ENCODE measurements around the gene EBLN1.

The EBLN1 gene

GRCh38 chr10:22217842-22218241 lies at the start of gene EBLN1:
TSS of gene EBLN1 (minus strand) at chr10:22218015. CDS start at chr10:22209983, 8,032 bp downstream.
- no peak for DNase-seq

DNA sequence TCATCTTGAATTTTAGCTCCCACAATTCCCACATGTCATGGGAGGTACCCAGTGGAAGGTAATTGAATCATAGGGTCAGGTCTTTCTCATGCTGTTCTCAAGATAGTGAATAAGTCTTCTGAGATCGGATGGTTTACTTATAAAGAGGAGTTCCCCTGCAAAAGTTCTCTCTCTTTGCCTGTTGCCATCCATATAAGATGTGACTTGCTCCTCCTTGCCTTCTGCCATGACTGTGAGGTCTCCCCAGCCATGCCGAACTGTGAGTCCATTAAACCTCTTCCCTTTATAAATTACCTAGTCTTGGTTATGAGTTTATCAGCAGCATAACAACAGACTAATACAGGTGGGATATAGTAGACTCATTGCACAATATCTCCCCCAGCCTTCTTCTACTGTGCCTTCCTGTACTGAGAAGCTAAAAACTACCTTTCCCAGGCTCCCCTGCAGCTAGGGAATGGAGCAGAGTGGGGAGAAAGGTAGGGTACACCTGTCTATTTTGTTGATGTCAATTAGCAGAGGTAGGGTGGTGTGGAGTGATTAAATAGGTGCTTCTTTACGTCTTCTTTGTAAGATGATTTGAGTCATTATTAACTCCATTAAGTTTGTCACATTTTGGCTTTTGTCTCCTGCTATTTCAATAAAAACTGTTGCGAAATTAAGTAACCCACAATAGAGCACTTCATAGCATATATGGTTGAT lies 48.2 kb upstream of the EBLN1 start:
- DNase-seq = no peak

DNA sequence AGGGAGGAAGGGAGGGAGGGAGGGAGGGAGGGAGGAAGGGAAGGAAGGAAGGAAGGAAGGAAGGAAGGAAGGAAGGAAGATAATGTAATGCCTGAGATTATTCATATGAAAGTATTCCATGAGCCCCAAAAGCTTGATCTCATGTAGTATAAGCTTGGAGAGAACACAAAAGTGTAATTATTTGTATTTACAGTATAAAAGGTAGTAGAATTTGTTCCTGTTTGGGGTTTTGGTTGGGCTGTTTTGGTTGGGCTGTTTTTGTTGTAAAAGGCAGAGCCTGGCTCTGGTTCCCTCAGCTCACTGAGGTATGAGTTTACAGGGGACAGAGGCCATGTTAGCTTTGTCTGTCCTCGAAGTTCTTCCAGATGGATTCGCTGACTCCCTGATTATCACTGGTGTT lies 45.3 kb upstream of the EBLN1 start:
- DNase-seq = no peak

DNA sequence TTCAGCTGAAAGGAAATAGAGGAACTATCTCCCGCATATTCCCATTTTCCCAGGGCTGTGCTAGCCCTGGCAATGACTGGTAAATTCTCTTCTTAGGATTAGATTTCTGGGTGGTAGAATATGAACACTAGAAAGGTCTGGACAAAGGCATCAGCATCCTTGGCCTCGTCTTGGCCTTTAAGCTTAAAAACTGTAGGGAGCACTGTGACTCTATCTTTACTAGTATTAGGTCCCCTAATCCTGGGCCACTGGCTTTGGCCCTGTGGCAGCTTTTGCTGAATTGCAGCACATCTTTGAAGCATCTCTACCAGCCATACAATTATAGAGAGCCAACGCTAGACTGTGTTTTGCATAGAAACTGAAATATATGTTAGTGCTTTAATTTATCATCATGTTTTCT lies 41.5 kb upstream of the EBLN1 start:
- DNase-seq = peak; percentile 47

- DNase-seq = no peak
These were observed 40.7 kb upstream of the EBLN1 start for GRCh38 chr10:22258471-22258870.

DNA sequence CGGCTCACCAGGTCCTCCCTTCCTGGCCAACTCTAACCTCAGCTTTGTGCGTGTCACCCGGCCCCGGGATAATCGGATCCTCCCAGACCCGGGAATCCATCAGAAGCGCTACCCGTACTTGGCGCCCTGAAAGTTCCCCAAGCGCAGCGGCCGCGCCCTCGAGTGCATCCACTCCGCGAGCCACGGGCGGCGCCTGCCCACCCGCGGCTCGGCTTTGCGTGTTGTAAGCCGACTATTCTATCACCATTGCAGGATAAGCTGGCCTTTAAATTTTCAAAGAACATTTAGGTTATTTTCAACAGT lies 35.7 kb upstream of the EBLN1 start:
- peak; percentile 60 for DNase-seq

DNA sequence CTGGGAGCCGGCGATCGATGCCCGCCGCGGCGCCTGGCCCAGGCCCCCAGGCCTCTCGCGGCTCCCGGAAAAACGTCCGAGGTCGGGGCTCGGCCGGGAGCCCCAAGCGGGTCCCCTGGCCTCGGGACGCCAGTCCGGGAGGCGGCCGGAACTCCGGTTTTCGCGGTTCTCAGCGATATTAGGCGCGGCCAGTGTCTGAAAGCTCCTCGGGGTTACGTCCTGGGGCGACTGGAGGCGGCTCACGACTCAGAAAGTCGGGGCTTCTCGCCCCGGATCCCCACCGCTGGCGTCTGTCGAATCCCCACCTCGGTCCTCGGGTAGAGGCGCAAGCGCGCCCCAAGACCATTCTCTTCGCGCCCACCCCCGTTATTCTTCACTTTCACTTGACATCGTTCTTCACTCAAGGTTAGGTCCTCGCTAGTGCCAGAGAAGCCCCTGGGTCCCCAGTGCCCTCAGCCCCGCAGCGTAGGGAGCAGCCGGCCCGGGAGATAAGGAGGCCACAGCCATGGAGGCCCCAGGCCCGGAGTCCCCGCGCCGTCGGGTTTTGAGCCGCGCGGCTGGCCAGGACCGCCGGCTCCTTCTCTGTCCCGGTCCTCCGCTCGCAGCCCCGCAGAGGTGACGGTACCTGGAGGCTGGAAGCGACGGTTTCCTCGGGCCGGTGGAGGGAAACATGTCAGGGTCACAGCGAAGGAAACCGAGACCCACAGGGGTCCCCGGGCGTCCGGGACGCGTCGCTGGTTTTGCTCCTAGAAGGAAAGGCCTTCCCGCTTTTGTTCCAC lies 35.2 kb upstream of the EBLN1 start:
- peak; percentile 52 for DNase-seq

GRCh38 chr10:22252224-22252800 lies 34.5 kb upstream of the EBLN1 start:
- DNase-seq = peak; percentile 60

- peak; percentile 76 for DNase-seq
These were observed 34.0 kb upstream of the EBLN1 start for GRCh38 chr10:22251751-22252223.

- DNase-seq = peak; percentile 28
These were observed 33.3 kb upstream of the EBLN1 start for GRCh38 chr10:22250897-22251660.

DNA sequence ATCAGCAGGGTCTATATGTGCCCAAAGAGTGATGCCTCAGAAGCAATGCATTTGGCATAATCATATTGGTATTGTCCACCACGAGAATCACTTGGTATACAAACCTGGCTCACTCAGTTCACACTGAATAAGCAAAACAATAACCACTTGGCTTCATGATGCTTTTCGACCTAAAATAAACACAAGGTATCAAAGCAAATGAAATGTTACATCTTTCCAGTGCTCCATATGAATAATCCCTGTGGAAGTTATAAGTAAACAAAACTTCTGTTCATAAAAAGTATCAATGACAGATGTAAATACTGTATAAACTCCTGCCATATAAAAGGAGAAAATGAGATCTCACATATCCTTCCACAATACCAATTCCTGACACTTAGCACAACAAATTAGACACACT lies 29.8 kb upstream of the EBLN1 start:
- DNase-seq = no peak

- peak; percentile 49 for DNase-seq
These were observed 29.0 kb upstream of the EBLN1 start for GRCh38 chr10:22246680-22247391.

DNA sequence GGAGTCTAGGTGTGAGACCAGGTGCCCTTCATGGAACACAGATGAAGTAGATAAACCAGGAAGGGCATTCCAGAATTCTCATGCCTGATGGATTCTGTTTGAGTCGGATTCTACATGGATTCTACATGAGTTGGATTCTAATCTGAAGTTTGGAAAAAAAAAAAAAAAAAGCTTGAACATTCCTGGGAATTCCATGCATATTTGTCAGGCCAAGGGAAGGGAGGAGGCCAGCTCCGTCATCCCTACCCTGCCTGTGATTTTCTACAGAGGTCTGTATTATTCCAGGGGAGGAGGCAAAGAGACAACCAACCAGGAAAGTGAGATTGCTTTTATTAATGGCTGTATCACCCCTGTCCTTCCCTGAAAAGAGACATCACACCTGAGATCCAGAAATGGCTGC lies 27.8 kb upstream of the EBLN1 start:
- no peak for DNase-seq

DNA sequence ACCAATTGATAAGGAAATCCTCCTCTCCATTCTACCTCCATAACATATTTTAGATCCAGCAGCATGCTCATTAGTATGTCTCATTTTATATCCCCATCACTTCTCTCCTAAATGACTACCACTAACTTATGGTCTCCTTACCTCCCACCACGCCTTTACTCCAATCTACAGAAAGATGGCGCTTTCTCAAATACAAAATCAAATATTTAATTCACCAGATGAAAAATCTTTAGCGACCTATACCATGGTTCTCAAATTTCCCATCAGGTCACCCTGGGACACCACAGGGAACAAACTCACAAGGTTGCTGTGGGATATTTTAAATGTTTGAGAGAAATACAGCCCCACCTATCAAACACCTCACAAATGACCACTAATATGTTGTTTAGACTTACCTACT lies 27.0 kb upstream of the EBLN1 start:
- DNase-seq = no peak

DNA sequence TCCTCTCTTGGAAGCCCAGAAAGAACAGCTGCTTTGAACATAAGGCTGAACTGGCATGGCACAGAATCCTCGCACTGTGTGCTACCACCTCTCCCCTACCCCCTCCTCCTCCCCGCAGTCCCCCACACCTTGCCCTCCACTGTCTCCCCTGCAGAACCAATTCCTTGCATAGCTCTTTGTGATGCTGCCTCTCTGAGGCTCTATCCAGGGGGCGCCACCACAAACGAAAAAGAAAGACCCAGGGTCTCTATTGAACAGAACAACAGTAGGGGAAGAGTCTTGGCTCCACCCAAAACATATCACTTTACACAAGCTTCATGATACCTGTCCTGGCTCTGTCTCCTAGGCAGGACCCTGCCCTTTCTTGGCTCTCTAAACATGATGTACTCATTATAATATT lies 26.2 kb upstream of the EBLN1 start:
- peak; percentile 22 for DNase-seq

GRCh38 chr10:22243321-22243720 lies 25.5 kb upstream of the EBLN1 start:
- DNase-seq = no peak

DNA sequence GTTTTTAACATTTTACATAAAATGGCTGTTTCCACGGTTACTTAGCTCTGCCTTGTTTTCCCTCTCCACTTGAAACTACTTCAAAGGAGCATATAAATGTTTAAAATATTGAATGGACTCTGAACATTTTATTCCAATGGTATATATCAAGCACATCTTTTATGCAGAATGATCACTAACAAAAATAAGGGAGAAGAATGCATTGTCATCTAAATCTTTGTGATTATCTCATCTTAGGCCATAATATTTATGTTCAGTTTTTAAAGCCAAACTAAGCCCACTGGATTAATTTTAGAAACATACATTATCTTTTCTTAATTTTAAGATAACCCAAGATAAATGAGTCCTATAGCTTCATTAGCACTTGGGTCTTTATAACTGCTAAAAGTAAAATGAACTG lies 13.4 kb upstream of the EBLN1 start:
- DNase-seq = no peak

DNA sequence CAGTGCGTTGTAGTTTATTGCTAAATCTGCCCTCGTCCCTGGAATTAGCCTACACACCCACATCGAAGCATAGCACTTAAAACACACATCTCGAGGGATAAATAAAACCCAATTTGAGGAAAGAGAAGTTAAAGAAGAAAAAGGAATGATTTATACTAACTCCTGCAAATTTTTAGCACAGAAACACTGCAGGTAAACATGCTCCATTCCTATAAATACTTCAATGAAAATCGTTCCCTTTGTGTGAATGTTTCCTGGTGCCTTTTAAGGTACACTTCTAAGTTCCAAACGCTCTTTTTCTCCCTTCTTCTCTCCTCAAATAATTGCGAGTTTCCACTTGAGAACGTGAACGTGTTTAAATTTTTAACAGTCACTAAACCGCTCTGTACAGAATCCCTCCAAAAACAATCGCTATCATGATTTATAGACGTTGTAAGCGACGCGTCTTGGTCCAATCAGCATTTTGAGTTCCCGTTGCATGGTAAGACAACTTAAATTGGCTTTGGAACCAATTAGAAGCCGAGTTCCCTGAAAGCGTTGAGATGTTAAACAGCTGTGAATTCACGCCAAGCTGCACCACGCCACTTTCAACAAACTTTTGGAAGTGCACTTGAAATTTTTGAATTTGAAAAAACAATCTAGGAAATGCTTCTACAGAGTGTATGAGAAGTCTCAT lies 12.5 kb upstream of the EBLN1 start:
- peak; percentile 72 for DNase-seq

DNA sequence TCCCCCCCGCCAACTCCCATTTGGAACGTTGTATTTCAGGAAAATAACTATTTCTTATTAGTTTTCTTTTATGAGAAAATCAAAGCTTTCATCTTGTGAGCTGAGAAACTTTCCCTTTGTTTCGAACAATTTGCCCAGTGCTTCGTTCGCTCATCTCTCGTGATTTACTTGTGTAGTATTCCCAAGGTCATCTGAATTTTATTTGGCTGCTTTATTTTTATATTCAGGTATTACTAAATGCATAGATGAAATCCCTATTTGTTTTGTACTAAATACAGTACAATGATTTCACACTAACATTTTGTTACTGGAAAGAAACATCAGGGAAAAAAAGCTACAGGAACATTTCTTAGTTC lies 12.0 kb upstream of the EBLN1 start:
- DNase-seq = no peak

DNA sequence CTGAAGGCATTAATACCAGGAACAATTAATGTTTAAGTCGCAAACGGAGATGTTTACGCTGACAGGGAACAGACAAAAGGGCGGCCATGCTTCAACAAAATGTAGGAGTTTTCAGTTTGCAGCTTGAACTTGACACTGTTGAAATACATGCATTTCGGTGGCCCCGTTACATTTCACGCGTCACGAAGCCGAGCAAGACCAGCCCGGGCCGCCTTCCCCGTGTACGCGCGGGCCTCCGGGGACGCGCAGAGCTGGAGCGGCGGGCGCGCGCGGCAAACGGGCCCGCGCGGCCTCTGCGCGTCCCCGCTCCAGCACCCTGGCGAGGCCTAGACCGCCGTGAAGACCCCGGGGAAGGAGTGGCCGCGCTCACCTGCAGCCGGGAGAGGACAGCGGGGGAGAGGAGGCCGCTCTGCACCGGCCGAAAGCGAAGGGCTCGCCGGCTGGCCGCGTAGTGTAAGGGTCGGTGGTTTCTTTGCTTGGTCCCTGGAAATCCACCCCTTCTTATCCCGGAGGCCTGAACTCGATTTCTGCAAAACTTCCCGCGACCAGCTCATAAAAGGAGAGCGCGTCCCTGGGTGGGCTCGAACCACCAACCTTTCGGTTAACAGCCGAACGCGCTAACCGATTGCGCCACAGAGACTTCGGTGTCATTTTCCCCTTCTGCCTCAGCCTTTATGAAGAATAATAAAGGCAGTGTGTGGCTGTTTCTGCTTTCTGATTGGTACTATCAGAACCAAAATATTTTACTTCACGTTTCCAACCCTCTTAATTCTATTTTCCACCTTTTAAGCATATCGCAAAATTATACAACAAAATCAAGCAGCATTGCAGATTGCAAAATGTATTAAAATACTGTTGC lies 11.4 kb upstream of the EBLN1 start:
- peak; percentile 94 for DNase-seq
